Thyroid gland (tissue), 4 donors: ENCODE data around the gene TOP3A. TPM values are rescaled to one million over a fixed set of nuclear protein-coding genes. Genes with fewer than 3 reads are reported as not detected.

Experiments used
- DNase-seq, 2 donors: peaks; one replicate each; pipeline ENCODE4 v3.0.0-alpha.2; 2019
- H3K27ac ChIP-seq, 3 donors: fragments of 200-600 bp; sonication (generic); 1 replicate in 2 of 3; 2 replicates in 1 of 3; pipeline ENCODE4 v1.5.1; 2016 to 2019; ENCODE audit warnings: mild to moderate bottlenecking in 1 of 3, moderate library complexity in 1 of 3
- H3K27me3 ChIP-seq: fragments of 200-600 bp; sonication (generic); one replicate; pipeline ENCODE4 v1.5.1; 2019
- H3K36me3 ChIP-seq, 2 donors: fragments of 200-600 bp; sonication (generic); one replicate each; pipeline ENCODE4 v1.5.1; 2016 to 2019
- H3K4me1 ChIP-seq, 2 donors: fragments of 200-600 bp; sonication (generic); one replicate each; pipeline ENCODE4 v1.5.1; 2017 to 2019
- H3K4me3 ChIP-seq, 3 donors: fragments of 200-600 bp; sonication (generic); replicated peaks in 1 of 3; 1 replicate in 2 of 3; 2 replicates in 1 of 3; pipeline ENCODE4 v1.5.1; 2016; ENCODE audit warnings: mild to moderate bottlenecking in 1 of 3
- H3K9me3 ChIP-seq: fragments of 200-600 bp; sonication (generic); one replicate; pipeline ENCODE4 v1.5.1; 2017
- CTCF ChIP-seq, 6 experiments: fragments of 200-600 bp in 3 of 6; fragments of 450-650 bp in 3 of 6; sonication (generic) in 3 of 6; IDR thresholded peaks; one replicate each; pipeline ENCODE4 v1.5.1; 2016 to 2019; ENCODE audit warnings: antibody characterized with exemption in 6 of 6, mild to moderate bottlenecking in 2 of 6, inconsistent platforms in 1 of 6, moderate library complexity in 1 of 6
- POLR2A ChIP-seq, 2 donors: fragments of 450-650 bp; IDR thresholded peaks; one replicate each; pipeline ENCODE4 v1.6.1; 2017; ENCODE audit warnings: antibody characterized with exemption in 2 of 2, mild to moderate bottlenecking in 2 of 2, moderate library complexity in 1 of 2
- WGBS, 2 donors: methylation state at CpG; one replicate each; pipeline ENCODE4 v1.1.5; 2017; 5-methylcytosine and 5-hydroxymethylcytosine counted together
- intact Hi-C: fragments of 100-400 bp; cut with DNase I; formaldehyde crosslinking; loops from one replicate; pipeline ENCODE4 v1.15.1; 2023
- total RNA-seq, 4 donors: library from RNA; depleted of rRNA; stranded (reverse); fragments of >200 nt; gene quantifications; one replicate each; pipeline ENCODE4 v1.2.3, GENCODE V29; 2016

Gene TOP3A
- total RNA-seq, 4 donors from 2014 or later = 31.3 to 34.5 (median 32.5) TPM

GRCh38 chr17:18291718-18292540 lies 22.9 kb downstream of the TOP3A start:
- no peak for DNase-seq
- Histone ChIP-seq H3K4me1 (no peaks in the 10 kb centered on the region), H3K36me3 (peaks cover 15 to 45% of the 10 kb centered on the region in 2 donors), H3K4me3 (no peak overlapping the region), H3K27ac (no peak overlapping the region), H3K27me3 (no peaks in the 10 kb centered on the region), H3K9me3 (no peaks in the 10 kb centered on the region)
- TF ChIP-seq CTCF (IDR thresholded peaks at IDR 0.05) = no peak
- no peak for TF ChIP-seq POLR2A (IDR thresholded peaks at IDR 0.05)
- intact Hi-C loops = no loop called here
- WGBS, 2 donors = 94 to 96% methylated on average over 15 of the region's 15 CpGs

- peaks cover 35 to 43% of the 10 kb centered on the region in 2 donors for H3K36me3 ChIP-seq
- H3K4me3 ChIP-seq = no peak overlapping the region
- no peaks in the 10 kb centered on the region for H3K27me3 ChIP-seq
- no peaks in the 10 kb centered on the region for H3K9me3 ChIP-seq
- no peak for DNase-seq
- H3K4me1 ChIP-seq = peaks cover 3 to 6% of the 10 kb centered on the region in 2 donors
- no peak for TF ChIP-seq POLR2A (IDR thresholded peaks at IDR 0.05)
- no peak for TF ChIP-seq CTCF (IDR thresholded peaks at IDR 0.05)
- no peak overlapping the region for H3K27ac ChIP-seq
- intact Hi-C loops = no loop called here
- WGBS, 2 donors = 95 to 98% methylated on average over 9 to 11 of the region's 11 CpGs
These were observed 29.5 kb downstream of the TOP3A start for GRCh38 chr17:18285296-18285695.

- TF ChIP-seq CTCF (IDR thresholded peaks at IDR 0.05) = no peak
- TF ChIP-seq POLR2A (IDR thresholded peaks at IDR 0.05) = no peak
- no peak overlapping the region for H3K4me3 ChIP-seq
- H3K36me3 ChIP-seq = peaks cover 35 to 43% of the 10 kb centered on the region in 2 donors
- no peaks in the 10 kb centered on the region for H3K27me3 ChIP-seq
- WGBS, 2 donors = 92 to 94% methylated on average over 6 of the region's 6 CpGs
- no peaks in the 10 kb centered on the region for H3K9me3 ChIP-seq
- H3K27ac ChIP-seq = no peak overlapping the region
- no peak for DNase-seq
- peaks cover 10 to 12% of the 10 kb centered on the region in 2 donors for H3K4me1 ChIP-seq
- intact Hi-C loops = no loop called here
These were observed 33.0 kb downstream of the TOP3A start for GRCh38 chr17:18281788-18282187.

- peak overlapping the region; percentile 65 to 73 (median 65) for H3K27ac ChIP-seq
- 65 to 73% methylated on average over 5 of the region's 5 CpGs for WGBS, 2 donors
These were observed 33.9 kb downstream of the TOP3A start for GRCh38 chr17:18280766-18281371.

More at GRCh38 chr17:18280766-18281371, 33.9 kb downstream of the TOP3A start:
- intact Hi-C loops = no loop called here
- Histone ChIP-seq H3K4me3 (no peak overlapping the region), H3K9me3 (no peaks in the 10 kb centered on the region), H3K4me1 (peaks cover 10 to 12% of the 10 kb centered on the region in 2 donors), H3K36me3 (peaks cover 42 to 43% of the 10 kb centered on the region in 2 donors), H3K27me3 (no peaks in the 10 kb centered on the region)
- TF ChIP-seq POLR2A (IDR thresholded peaks at IDR 0.05) (no peak), CTCF (IDR thresholded peaks at IDR 0.05) (no peak)
- peak; percentile 19 to 20 for DNase-seq
